ENCODE measurements around the gene PAK4. TPM values are rescaled to one million over a fixed set of nuclear protein-coding genes. Genes with fewer than 3 reads are reported as not detected.
"Not testable (repeated sequence)": the region's sequence is repeated elsewhere in the genome, so short reads cannot be mapped to it uniquely, and the experiment has no call there.

Gene PAK4
- polyA plus RNA-seq, 10 donors = 13.0 to 22.3 (median 16.8) TPM

DNA sequence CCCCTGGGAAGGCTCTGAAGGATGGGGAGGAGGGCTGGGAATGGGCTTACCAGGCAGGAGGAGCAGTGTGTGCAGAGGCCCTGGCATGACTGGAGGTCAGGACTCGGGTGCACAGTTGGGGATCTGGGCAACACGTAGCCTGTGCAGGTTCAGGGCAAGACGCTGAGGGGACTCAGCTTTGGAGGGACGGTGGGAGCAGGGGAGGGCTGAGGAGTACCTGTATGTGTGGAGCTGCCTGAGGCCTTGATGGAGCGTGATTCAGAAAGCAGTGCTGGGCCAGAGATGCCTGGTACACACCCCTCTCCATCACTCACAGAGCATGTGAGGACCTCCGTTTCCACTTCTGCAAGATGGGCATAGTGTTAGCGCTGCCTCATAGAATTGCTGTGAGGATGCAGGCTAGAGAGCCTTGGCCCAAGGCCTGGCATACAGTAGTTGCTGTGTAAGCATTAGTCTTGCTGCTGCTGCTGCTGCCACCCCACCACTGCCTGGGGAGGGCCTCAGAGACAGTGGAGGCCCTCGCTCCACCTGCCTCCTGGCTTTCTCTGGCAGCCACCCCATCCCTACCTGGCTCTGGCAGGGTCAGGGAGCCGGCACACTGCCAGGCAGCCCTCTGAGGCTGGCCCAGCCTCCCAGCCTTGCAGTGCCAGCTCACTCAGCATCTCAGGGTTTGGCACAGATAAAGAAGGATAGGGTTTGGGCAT is 2.4 kb downstream of the PAK4 start:
- DNase-seq = no peak

DNA sequence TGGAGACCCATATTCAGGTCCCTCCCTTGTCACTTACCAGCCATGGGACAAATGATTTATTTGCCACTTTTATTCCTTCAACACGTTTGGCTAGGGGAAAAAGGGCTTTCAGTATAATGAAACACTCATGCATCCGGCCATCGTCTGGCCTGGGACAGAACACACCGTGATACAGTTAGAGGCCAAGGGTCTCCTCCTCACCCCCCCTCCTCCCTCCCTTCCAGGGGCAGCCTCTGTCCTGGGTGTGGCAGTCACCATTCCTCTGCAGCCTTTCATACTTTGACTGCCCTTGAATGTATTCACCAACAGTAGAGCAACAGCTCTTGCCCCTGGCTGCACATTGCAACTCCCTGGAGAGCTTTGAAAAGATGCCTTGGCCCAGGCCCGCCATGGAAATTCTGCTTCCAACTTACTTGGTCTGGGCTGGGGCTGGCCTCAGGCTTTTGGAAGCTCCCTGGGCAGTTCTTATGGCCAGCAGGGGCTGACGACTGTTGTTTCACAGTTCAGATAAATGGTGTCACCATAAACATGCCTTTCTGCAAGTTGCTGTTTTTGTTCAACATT is 3.0 kb downstream of the PAK4 start:
- no peak for DNase-seq

DNA sequence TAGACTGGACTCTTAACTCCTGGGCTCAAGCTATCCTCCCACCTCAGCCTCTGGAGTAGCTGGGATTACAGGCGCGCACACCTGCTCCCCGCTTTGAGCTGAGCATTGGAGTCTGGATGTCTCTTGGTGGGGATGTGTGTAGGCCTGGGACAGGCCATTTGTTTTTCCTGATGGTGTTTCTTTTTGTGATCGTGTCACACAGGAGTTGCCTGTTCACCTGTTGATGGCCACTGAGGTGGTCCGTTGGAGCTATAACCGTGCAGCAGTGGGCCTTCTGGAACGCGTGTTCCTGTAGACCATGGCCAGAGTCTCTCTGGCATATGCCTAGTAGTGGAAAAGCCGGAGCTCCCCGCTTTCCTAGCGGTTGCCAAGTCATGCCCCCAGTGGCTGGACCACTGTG is 3.5 kb downstream of the PAK4 start:
- DNase-seq = no peak

DNA sequence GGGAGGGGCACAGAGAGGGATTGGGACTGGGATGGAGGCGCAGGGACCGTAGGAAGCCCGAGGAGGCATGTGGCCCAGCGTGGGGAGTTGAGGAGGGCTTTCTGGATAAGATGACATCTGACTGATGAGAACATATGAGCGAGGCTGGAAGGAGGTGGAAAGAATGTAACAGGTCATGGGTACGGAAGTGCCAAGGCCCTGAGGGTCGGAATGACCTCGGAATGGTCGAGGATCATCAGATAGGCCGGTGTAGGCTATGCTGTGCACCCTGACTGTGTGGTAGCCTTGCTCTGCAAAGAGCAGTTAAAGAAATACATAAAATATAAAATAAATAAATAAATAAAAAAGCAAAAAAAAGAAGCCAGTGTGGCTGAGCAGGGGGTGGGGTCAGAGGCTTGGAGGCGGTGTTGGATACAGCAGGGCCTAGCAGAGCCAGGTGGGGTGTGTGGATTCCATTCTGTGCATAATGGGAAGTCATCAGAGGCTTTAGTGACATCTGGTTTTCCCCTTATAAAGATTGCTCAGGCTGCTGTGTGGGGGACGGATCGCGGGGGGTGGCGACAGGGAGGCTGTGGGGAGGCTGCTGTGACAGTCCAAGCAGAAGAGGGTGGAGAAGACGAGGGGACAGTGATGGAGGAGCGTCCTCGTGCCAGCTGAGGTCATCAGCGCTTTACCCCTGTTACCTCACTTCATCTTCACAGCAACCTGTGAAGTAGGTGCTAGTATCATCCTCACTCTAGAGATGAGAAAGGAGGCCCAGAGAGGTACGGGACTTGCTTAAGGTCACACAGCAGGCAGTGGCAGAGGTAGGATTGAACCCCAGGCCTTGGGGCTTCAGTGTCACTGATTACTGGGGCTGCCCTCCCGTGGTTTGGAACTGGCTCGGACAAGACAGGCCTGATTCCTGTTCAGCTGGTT is 5.0 kb downstream of the PAK4 start:
- DNase-seq = peak in 2 of 3 donors; percentile 68 to 81

DNA sequence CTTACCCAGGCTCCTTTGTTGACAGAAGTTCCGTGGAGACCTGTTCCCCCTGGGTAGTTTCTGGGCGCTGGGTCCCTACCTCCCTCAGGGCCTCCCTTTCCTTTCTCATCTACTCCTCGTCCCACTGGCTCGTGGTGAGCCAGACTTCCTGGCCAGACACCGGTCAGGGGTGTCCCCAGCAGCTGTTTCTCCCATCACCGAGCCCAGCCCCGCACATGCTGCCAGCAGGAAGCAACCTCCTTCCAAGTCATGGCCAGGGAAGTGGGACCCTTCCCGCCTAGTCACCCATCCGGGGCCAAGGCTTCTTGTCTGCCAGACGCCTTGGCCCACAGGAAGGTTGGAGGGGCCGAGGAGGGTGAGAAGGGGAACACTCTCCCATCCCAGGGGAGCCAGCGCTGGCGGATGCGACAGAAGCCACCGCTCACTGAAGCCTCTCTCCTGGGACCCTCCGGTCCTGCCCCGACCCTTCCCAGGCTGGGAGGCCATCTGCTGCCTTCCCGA is 5.7 kb downstream of the PAK4 start:
- DNase-seq = peak in 2 of 3 donors; percentile 65 to 85

DNA sequence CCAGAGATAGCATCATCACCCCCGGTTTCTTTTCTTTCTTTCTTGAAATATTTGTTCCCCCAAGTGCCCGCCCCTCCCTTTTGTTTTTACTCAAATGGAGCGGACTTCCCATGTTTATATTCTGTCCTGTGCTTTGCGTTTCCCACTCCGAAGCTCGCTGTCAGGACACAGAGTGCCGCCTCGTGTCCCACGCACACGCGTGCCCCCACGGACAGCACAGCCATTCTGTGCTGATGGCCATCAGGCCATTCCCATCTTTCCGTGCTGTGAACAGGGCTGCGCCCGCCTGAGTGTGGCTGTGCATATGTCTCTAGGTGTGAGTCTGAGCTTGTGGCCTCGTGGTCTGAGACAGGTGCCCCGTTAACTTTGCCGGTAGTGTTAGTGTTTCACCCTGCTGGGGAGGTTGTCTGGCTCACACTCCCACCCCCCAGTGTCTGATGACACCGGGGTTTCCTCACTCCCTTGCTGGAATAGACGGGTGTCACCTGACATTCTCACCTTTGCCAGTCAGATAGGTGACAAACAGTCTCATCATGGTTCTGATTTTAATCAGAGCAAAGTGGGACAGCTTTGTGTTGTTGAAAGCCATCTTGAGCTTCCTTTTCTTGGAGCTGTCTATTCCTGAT is 6.9 kb downstream of the PAK4 start:
- DNase-seq = peak in 1 of 3 donors; percentile 35

DNA sequence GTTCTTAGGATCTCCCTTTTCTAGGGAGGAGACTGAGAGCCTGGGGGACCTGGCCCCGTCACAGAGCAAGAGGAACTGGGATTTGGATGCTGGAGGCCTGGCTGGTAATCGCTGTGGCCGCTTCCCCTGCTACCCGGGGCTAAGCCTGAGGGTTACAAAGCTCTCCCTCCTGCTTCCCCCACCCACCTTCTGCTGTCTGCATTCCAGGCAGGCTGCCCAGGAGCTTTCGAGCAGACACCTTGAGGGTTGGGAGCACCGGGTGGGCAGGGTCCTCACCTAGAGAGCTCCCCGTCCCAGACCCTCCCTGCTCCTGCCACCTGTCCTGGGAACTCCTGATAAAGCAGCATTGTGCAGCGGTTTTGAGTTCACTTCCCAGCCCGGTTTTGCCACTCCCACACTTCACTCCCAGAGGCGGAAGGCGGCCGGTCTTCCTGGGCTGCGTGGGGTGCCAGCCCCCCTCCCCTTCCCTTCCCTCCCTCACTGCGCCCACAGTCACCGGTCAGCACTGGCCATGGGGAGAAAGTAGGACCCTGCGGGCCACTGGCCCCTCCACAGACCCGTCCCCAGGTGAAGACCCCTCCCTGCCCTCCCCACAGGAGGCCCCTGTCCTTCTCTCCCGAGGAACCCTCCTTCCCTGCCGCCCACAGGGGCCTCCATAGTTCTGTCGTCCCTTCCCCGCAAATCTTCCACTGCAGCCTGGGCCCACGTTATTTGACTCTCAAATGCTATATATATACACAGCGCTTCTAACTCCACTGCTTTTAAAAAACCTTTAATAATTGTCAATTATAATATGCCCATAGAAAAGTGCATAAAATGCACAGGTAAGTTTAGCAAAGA is 8.1 kb downstream of the PAK4 start:
- no peak for DNase-seq

DNA sequence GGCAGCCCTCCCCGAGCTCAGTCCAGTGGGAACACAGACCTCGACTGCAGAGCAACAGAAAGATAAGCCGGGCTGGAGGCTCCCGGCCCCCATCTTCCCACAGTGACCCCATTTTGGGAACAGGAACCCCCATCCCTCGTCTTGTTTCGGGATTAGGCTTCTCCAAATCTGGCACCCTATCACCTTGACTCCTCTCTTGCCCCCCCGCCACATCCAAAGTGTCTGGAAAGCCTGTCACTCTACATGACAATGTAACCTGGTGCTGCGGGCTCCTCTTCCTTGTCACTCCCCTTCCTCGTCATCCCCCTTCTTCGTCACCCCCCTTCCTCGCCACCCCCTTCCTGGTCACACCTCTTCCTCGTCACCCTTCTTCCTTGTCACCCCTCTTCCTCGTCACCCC is 10.1 kb downstream of the PAK4 start:
- no peak for DNase-seq

DNA sequence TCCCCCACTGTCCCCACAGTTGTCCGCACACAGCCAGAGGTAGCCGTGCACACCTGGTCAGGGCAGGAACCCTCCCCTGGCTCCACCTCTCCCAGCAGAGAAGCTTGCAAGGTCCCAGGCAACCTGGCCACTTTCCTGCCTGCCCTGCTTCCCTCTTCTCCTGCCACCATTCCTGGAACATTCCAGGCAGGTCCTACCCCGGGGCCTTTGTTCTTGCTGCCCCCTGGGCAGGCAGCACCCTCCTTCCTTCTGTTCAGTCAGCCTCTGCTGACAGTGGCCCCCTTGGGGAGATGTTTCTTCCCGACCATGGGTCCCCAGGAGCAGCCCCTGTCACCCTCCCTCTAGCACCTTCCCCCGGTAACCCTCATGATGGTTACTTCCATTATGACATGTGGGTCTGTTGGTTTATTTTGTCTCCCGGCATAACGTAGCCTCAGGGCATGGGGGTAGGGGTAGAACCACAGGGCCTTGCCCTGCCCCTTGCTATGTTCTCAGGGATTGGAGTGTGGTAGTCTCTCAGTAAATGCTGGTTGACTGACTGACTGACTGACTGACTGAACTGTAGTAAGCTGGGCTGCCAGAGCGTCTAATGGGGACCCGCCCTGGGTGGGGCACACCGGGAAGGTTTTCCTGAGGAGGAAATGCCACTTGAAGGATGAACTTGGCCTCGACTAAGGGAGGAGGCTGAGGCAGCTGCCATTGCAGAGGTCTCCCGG is 10.8 kb downstream of the PAK4 start:
- DNase-seq = no peak

DNA sequence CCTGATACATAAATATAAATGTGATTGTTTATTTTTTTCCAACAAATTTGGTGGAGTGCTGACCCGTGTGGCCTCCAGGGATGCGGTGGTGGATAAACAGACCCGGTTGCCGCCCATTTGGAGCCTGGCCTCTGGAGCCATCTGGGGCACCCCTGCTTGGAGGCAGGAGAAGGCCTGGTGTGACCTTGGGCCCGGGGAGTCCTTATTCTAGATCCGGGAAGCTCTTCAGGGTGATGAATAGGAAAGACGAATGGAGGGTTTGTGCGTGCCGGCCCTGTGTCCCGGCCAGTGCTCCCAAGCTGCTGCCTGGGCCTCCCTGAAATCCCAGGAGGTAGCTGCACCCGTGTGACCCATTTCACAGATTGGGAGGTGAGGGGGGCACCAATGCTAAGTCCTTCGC is 11.5 kb downstream of the PAK4 start:
- no peak for DNase-seq

DNA sequence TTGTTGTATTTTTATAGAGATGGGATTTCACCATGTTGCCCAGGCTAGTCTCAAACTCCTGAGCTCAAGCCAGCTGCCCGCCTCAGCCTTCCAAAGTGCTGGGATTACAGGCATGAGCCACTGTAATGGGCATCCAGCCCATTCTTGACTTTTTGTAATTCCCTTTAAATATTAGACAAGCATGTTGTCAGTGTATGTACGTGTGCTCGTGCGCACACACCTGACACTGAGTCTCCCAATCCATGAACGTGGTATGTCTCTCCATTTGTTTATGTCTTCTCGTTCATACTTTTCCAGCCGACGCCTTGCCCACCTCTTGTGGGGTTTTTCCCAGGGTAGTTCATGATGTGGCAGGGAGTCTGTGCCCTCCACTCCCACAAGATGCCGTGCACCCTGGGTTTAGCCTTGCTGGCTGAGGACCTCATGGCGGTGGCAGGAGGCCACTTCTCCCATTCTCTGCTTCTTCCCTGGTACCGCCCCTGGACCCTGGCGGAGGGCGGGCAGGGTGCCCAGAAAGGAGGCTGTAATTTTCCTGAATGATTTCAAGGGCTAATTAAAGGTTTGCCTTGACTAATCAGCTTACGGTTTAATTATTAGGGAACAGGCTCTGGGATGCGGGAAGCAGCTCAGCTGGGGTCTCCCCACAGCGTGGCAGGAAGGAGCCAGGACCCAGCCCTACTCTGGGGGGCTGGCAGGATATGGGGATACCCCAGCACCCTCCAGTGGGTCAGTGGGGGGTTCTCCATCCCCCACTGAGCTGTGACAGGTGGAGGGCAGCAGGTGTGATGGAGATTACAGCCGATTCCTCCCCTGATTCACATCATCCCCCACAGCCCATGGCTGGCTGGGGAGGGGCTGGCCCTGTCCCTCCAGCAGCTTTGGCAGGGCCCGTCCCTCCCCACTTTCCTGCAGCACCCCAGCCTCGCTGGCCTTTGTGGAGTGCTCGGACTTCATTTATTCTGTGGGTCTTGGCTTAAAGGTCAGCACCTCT is 12.9 kb downstream of the PAK4 start:
- no peak for DNase-seq

DNA sequence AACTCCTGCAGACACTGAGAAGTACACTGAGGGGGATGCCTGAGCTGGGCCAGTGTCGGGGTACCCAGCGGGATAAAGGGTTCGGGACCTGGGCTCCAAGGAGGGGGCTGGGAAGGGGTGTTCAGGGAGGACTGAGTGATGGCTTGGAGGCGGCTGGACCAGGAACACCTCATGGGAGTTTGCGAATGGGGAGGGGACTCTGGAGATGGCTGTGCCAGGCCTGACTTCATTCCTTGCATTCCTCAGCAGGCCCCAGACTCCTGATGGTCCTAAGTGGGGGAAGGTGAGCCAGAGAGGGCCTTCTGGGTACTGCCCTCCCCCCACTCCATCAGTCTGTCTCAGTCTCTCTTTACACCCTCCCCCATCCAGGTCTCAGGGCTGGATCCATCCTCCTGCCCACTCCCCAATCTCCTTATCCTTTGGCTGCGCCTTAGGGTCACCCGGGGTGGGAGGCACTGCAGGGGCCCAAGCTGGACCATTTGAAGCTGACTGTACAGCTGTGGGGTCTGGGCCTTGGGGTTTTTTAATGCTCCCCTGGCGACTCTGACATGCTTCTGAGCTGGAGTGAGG is 13.8 kb downstream of the PAK4 start:
- no peak for DNase-seq

DNA sequence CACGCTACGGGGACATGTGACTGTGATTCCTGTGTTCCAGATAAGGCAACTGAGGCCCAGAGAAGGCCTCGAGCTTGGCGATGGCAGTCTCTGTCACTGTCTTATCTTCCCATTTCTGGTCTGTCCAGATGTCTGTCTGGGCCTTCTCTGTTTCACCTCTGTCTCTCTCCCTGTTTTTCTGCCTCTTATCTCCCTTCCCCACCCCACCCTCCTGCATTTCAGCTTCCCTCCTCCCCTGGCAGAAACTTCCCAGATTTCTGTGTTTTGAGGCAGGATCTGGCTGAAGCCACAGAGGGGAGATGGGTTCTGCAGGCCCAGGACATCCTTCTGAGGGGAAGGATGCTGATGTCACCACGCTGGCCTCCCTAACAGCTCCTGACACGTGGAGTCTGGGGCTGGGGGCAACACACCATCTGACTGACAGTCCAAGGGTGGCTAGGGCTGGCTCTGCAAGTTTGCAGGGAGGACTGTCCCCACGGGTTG is 14.4 kb downstream of the PAK4 start:
- DNase-seq = no peak

DNA sequence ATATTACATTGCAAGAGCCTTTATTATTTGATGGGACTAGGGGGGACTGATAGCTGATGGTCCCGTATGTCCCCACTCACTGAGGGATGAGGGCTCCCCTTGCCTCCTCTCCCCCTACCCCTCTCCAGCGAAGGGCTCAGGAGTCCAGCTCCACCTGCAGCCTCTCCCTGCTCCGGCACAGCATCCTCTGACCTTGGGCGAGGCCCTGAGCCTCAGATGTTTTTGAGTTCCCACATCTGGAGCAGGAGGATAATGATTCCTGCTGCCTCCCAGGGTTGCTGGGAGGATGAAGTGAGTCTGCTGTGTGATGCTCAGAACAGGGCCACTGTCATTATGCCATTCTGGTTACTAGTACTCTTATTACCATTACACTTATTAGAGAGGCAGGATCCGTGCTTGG is 15.0 kb downstream of the PAK4 start:
- DNase-seq = no peak

DNA sequence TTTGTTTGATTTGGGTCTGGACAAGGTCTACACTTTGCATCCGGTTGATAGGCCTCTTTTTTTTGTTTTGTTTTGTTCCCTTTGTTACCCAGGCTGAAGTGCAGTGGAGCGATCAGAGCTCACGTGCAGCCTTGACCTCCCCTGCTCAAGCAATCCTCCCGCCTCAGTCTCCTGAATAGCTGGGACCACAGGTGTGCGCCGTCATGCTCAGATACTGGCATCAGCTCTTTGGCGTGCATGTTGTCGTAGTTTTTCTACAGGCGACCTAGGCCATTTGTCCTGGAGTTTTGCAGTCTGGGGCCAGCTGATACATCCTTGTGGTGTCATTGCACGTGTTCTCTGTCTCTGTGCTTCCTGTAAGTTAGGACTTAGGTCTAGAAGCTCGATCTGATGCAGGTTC is 16.3 kb downstream of the PAK4 start:
- no peak for DNase-seq

DNA sequence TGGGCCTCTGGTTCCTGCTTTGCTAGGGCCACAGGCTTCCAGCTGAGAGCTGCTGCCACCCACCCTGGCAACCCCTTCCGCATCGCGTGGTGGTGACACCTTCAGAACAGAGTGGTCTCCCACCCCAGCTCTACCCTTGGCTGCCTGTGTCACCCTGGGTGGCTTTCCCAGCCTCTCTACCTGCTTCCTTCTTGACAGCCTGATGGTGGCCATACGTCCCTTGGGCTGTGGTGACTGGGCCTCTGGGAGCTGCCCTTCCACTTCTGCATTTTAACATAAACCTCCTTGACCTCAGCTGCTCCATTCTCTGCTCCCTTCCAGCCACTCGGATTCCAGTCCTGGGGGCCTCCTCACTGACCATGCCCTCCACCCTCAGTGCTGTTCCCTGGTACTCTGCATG is 17.0 kb downstream of the PAK4 start:
- no peak for DNase-seq

DNA sequence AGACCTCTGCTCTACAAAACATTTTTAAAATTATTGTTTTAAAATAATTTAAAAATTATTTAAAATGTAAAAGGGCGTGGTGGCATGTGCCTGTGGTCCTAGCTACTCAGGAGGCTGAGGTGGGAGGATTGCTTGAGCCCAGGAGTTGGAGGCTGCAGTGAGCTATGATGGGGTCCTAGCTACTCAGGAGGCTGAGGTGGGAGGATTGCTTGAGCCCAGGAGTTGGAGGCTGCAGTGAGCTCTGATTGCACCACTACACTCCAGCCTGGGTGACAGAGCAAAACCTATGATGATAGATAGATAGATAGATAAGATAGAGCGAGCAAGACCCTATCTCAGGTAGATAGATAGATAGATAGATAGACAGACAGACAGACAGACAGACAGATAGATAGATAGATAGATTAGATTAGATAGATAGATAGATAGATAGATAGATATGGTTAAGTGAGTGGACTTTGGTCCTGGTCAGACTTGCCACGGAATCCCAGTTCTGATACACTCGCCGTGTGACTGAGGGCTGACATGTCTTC is 18.2 kb downstream of the PAK4 start:
- not testable (repeated sequence) for DNase-seq

DNA sequence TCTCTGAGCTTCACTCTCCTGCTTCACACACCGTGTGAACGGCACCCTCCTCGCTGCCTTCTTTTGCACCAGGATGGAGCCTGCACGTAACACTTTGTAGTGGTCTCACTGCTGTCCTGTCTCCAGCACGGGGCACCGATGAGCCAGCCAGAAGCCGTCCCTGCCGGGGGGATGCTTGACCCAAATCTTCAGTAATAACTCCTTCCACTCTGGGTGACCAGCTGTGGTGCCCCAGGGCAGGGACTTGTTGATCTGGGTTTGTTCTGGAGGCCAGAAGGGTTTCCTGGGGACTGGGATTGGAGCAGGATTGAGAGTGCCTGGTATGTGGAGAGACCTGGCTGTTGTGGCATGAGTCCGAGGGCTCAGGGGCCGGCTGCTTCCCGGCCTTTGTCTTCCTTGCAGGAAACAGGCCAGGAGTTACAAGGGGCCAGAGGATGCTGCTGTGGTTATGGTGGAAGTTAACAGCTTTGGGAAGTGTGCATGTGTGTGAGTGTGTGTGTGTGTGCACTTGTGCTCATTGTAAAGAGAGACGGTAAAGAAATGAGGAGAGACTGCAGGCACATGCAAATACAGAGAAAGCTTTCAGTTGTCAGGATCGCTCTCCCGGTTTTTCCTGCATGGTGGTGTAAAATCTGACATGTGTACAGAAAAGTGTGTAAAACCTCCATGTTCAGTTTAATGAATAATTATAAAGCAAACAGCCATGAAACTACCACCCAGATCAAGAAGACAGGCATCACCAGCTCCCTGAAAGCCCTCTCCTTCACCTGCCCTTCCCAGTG is 18.9 kb downstream of the PAK4 start:
- DNase-seq = peak in 1 of 3 donors; percentile 70
